ENCODE measurements around the gene CLCN6.

Gene CLCN6

GRCh38 chr1:11831945-11832725 is 26.1 kb downstream of the CLCN6 start:
- no peak for DNase-seq (ENCODE audit: low spot score)

- no peak for DNase-seq (ENCODE audit: low spot score)
These were observed 27.5 kb downstream of the CLCN6 start for GRCh38 chr1:11833497-11833896.

GRCh38 chr1:11833900-11834299 is 27.9 kb downstream of the CLCN6 start:
- DNase-seq (ENCODE audit: low spot score), result no peak

- DNase-seq (ENCODE audit: low spot score), result no peak
These were observed 29.6 kb downstream of the CLCN6 start for GRCh38 chr1:11835441-11836225.

GRCh38 chr1:11836955-11837766 is 31.2 kb downstream of the CLCN6 start:
- DNase-seq (ENCODE audit: low spot score), result no peak

GRCh38 chr1:11837767-11838348 is 31.9 kb downstream of the CLCN6 start:
- no peak for DNase-seq (ENCODE audit: low spot score)

GRCh38 chr1:11838349-11839272 is 32.6 kb downstream of the CLCN6 start:
- DNase-seq (ENCODE audit: low spot score), result peak; percentile 81

GRCh38 chr1:11839727-11840705 is 34.0 kb downstream of the CLCN6 start:
- DNase-seq (ENCODE audit: low spot score), result no peak

- DNase-seq (ENCODE audit: low spot score), result no peak
These were observed 35.5 kb downstream of the CLCN6 start for GRCh38 chr1:11841245-11842153.

- no peak for DNase-seq (ENCODE audit: low spot score)
These were observed 36.4 kb downstream of the CLCN6 start for GRCh38 chr1:11842154-11843041.

- DNase-seq (ENCODE audit: low spot score), result no peak
These were observed 39.8 kb downstream of the CLCN6 start for GRCh38 chr1:11845641-11846335.

GRCh38 chr1:11847667-11848372 is 41.8 kb downstream of the CLCN6 start, which contains the start of gene NPPA:
TSS of gene NPPA (minus strand) at chr1:11847783. CDS start at chr1:11847684, 99 bp downstream.
- DNase-seq (ENCODE audit: low spot score), result no peak

- DNase-seq (ENCODE audit: low spot score), result no peak
These were observed 42.3 kb downstream of the CLCN6 start for GRCh38 chr1:11848373-11848700.

- no peak for DNase-seq (ENCODE audit: low spot score)
These were observed 44.2 kb downstream of the CLCN6 start for GRCh38 chr1:11850156-11850555.

GRCh38 chr1:11851180-11851579 is 45.2 kb downstream of the CLCN6 start:
- DNase-seq (ENCODE audit: low spot score), result no peak

GRCh38 chr1:11854519-11854918 is 48.5 kb downstream of the CLCN6 start:
- DNase-seq (ENCODE audit: low spot score), result no peak
